Esophagus squamous epithelium (tissue), 5 donors: ENCODE data around the gene ZNF432. TPM values are rescaled to one million over a fixed set of nuclear protein-coding genes. Genes with fewer than 3 reads are reported as not detected.

Experiments
- DNase-seq: peaks from one replicate; lab custom pipeline; 2025; lab: John Stamatoyannopoulos, UW
- H3K27ac ChIP-seq, 4 donors: fragments of 200-600 bp; sonication (generic); one replicate each; pipeline ENCODE4 v1.5.1; 2016 to 2019; ENCODE audit warnings: mild to moderate bottlenecking in 1 of 4
- H3K27me3 ChIP-seq, 4 donors: fragments of 200-600 bp; sonication (generic); 1 replicate in 3 of 4; 2 replicates in 1 of 4; pipeline versions ENCODE4 v1.5.1 to v1.6.0; 2017 to 2021; ENCODE audit warnings: antibody characterized with exemption in 1 of 4
- H3K36me3 ChIP-seq, 3 donors: fragments of 200-600 bp; sonication (generic); one replicate each; pipeline ENCODE4 v1.5.1; 2016 to 2019
- H3K4me1 ChIP-seq, 3 donors: fragments of 200-600 bp; sonication (generic); one replicate each; pipeline ENCODE4 v1.5.1; 2017 to 2019
- H3K4me3 ChIP-seq, 4 donors: fragments of 200-600 bp; sonication (generic); 1 replicate in 3 of 4; 2 replicates in 1 of 4; pipeline ENCODE4 v1.5.1; 2016 to 2019; ENCODE audit warnings: mild to moderate bottlenecking in 2 of 4, moderate library complexity in 1 of 4
- H3K9me3 ChIP-seq, 3 donors: fragments of 200-600 bp; sonication (generic); one replicate each; pipeline ENCODE4 v1.5.1; 2016 to 2019
- POLR2A ChIP-seq, 4 donors: fragments of 450-650 bp; IDR thresholded peaks; one replicate each; pipeline ENCODE4 v1.6.1; 2017; ENCODE audit warnings: antibody characterized with exemption in 4 of 4, mild to moderate bottlenecking in 4 of 4, moderate library complexity in 3 of 4
- WGBS, 2 donors: methylation state at CpG; one replicate each; pipeline ENCODE4 v1.1.5; 2018; 5-methylcytosine and 5-hydroxymethylcytosine counted together
- intact Hi-C: fragments of 100-400 bp; cut with DNase I; formaldehyde crosslinking; loops from one replicate; pipeline ENCODE4 v1.15.0; 2022
- total RNA-seq, 4 donors: library from RNA; depleted of rRNA; stranded (reverse); fragments of >200 nt; gene quantifications; one replicate each; pipeline ENCODE4 v1.1.0, GENCODE V29; 2016
- TF ChIP-seq, protein P1 (sequence below), 6 experiments: fragments of 450-650 bp in 4 of 6; fragments of 200-600 bp in 2 of 6; sonication (generic) in 2 of 6; IDR thresholded peaks; one replicate each; pipeline ENCODE4 v1.5.1; 2016 to 2019; ENCODE audit warnings: antibody characterized with exemption in 6 of 6, mild to moderate bottlenecking in 4 of 6, moderate library complexity in 4 of 6
- donor health status: DM: yes; HTN: yes; CAD: no.

ZNF432 gene
- total RNA-seq, 4 donors from 2014 or later: 4.3 to 13.7 (median 7.6) TPM

DNA sequence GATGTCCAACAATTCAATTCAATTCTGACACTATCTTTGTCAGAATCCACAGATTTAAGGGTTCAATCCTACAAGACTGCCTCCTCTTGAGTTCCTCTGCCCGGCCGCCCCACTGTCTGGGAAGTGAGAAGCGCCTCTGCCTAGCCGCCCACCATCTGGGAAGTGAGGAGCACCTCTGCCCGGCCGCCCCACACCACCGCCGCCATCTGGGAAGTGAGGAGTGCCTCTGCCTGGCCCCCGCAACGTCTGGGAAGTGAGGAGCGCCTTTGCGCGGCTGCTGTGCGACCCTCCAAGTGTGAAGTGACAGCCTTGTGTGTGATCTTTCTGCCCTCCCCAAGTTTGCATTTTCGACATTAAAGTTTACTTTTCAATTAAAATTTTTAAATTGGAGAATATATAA, 26.4 kb downstream of the ZNF432 start:
- intact Hi-C loops: no loop called here
- no peak for DNase-seq
- WGBS, 2 donors: 95 to 100% methylated on average over 4 to 14 of the region's 15 CpGs
- TF ChIP-seq, protein P1, sequence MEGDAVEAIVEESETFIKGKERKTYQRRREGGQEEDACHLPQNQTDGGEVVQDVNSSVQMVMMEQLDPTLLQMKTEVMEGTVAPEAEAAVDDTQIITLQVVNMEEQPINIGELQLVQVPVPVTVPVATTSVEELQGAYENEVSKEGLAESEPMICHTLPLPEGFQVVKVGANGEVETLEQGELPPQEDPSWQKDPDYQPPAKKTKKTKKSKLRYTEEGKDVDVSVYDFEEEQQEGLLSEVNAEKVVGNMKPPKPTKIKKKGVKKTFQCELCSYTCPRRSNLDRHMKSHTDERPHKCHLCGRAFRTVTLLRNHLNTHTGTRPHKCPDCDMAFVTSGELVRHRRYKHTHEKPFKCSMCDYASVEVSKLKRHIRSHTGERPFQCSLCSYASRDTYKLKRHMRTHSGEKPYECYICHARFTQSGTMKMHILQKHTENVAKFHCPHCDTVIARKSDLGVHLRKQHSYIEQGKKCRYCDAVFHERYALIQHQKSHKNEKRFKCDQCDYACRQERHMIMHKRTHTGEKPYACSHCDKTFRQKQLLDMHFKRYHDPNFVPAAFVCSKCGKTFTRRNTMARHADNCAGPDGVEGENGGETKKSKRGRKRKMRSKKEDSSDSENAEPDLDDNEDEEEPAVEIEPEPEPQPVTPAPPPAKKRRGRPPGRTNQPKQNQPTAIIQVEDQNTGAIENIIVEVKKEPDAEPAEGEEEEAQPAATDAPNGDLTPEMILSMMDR (IDR thresholded peaks at IDR 0.05): no peak
- no peak for TF ChIP-seq POLR2A (IDR thresholded peaks at IDR 0.05)
- no peak overlapping the region for H3K4me3 ChIP-seq
- H3K4me1 ChIP-seq: peaks cover 0 to 14% (median 3%) of the 10 kb centered on the region in 3 donors
- no peak overlapping the region for H3K27ac ChIP-seq
- H3K36me3 ChIP-seq: peaks cover 44 to 99% (median 48%) of the 10 kb centered on the region in 3 donors
- no peaks in the 10 kb centered on the region for H3K27me3 ChIP-seq
- H3K9me3 ChIP-seq: peaks cover 3 to 100% (median 75%) of the 10 kb centered on the region in 3 donors

DNA sequence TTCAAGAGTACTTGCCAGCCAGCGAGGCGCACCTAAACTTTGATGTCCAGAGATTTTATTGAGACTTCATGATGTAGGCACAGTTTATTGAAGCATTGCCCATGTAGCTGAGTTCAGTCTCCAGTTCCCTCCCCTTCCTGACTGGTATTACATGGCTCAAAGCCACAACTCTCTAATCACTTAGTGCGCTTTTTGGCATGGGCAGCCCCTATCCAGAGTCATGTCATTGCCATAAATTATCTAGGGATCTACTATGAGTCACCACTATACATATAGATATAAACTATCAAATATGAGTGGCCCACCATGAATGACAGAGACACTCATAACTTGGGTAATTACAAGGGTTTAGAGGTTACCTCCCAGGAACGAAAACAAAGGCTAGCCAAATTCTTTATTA, 28.1 kb downstream of the ZNF432 start:
- no peaks in the 10 kb centered on the region for H3K4me1 ChIP-seq
- intact Hi-C loops: no loop called here
- H3K27ac ChIP-seq: no peak overlapping the region
- H3K9me3 ChIP-seq: peaks cover 5 to 100% (median 91%) of the 10 kb centered on the region in 3 donors
- 93 to 95% methylated on average over 4 of the region's 4 CpGs for WGBS, 2 donors
- no peak for DNase-seq
- H3K36me3 ChIP-seq: peaks cover 53 to 100% (median 57%) of the 10 kb centered on the region in 3 donors
- H3K27me3 ChIP-seq: no peaks in the 10 kb centered on the region
- TF ChIP-seq, protein P1 (IDR thresholded peaks at IDR 0.05): no peak
- no peak for TF ChIP-seq POLR2A (IDR thresholded peaks at IDR 0.05)
- H3K4me3 ChIP-seq: no peak overlapping the region

DNA sequence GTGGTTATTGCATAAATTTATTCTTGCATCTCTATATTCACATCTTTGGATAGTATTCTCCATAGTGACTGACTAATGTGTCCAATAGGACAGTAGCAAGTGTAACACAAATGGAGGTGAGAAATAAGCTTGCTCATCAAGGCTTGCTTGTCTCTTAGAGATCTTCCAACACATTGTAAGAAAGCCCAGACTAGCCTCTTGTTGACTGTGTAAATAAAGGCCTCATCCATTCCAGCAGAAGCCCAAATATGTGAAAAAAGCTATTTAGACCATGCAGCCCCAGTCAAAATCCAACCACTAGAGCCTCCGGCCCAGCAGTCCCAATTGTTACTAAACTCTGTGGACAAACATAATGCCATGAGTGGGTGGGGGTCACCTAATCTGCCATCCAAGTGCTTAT, 38.0 kb downstream of the ZNF432 start:
- intact Hi-C loops: no loop called here
- no peak for DNase-seq
- Histone ChIP-seq H3K4me3 (no peak overlapping the region), H3K9me3 (peaks cover 0 to 42% (median 20%) of the 10 kb centered on the region in 3 donors), H3K36me3 (peaks cover 0 to 17% (median 0%) of the 10 kb centered on the region in 3 donors), H3K4me1 (peaks cover 0 to 15% (median 0%) of the 10 kb centered on the region in 3 donors), H3K27me3 (no peaks in the 10 kb centered on the region), H3K27ac (no peak overlapping the region)
- 88 to 100% methylated on average over 1 of the region's 1 CpG for WGBS, 2 donors
- TF ChIP-seq, protein P1 (IDR thresholded peaks at IDR 0.05): no peak
- no peak for TF ChIP-seq POLR2A (IDR thresholded peaks at IDR 0.05)

DNA sequence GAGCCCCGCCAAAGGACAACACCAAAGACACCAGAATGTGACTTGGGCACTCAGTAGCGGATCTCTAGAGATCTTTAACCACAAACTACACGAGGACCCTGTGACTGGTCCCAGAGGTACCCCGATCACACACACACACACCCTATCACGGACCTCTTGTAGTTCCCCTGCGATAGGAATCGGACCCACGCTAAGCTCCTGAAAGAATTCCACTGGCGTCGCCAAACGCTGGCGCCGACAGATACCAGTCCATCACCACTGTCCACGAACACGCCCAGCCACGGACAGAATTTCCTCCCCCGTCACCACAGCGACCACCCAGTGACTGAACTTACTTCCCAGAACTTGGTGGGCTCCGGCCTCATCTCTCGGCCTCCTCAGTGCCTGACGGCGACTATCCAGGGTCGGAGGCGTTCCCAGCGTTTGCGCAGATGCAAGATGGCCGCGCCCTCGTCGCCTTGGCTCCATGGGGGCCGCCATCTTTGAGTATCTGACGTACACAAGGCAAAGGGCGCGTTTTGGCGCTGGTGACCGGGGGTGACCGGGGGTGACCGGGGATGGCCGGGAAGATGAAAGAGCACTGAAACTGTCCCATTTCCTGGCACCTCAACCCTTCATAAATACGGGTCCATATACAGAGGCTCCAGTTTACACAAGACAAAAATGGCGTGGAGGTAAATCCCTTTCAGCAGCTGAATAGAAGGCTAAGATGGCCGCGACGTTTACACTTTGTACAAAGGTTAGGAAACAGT, 40.7 kb downstream of the ZNF432 start, which contains the start of gene ZNF615:
TSS of gene ZNF615 (minus strand) at position 406 of the 752 bp plus-strand sequence. CDS start 4,500 bp downstream, outside the sequence.
- peaks cover 0 to 29% (median 0%) of the 10 kb centered on the region in 3 donors for H3K36me3 ChIP-seq
- peaks cover 0 to 43% (median 23%) of the 10 kb centered on the region in 3 donors for H3K9me3 ChIP-seq
- TF ChIP-seq, protein P1 (IDR thresholded peaks at IDR 0.05): peak in 1 of 6 experiments; percentile 8
- TF ChIP-seq POLR2A (IDR thresholded peaks at IDR 0.05): peak in 1 of 4 donors; percentile 17
- DNase-seq: peak; percentile 32
- intact Hi-C loops: no loop called here
- peak within 1 kb of the TSS; percentile 81 to 93 (median 86) for H3K27ac ChIP-seq
- 1% methylated on average over 9 to 39 of the region's 44 CpGs for WGBS, 2 donors
- H3K27me3 ChIP-seq: no peaks in the 10 kb centered on the region
- peak within 1 kb of the TSS; percentile 57 to 78 (median 70) for H3K4me3 ChIP-seq
- H3K4me1 ChIP-seq: peaks cover 0 to 15% (median 0%) of the 10 kb centered on the region in 3 donors

DNA sequence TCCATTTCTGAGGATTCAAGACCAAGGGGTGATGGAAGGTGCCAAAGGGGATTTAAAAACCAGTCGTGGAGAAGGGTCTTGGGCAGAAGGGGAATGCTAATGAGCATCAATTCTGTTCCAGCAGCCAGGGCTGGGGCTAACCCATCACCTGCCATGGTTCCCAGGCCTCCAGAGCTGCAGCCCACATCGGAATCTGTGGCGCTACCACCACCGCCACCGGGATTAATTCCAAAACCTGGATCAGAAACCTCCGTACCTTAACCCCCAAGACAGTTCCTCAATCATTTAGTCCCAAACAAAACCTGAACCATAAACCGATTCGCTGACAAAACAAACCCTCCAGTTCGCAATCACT, 41.2 kb downstream of the ZNF432 start:
- Histone ChIP-seq H3K27ac (peak overlapping the region; percentile 81 to 93 (median 86)), H3K4me3 (peak overlapping the region; percentile 57 to 78 (median 70)), H3K27me3 (no peaks in the 10 kb centered on the region), H3K4me1 (peaks cover 0 to 15% (median 0%) of the 10 kb centered on the region in 3 donors), H3K9me3 (peaks cover 0 to 43% (median 21%) of the 10 kb centered on the region in 3 donors), H3K36me3 (peaks cover 0 to 29% (median 0%) of the 10 kb centered on the region in 3 donors)
- TF ChIP-seq POLR2A (IDR thresholded peaks at IDR 0.05): no peak
- TF ChIP-seq, protein P1 (IDR thresholded peaks at IDR 0.05): no peak
- intact Hi-C loops: no loop called here
- DNase-seq: no peak
- WGBS, 2 donors: 6 to 12% methylated on average over 5 to 8 of the region's 9 CpGs
